Activated T-helper 1 cell treated with Interleukin-2 at 50 U/mL for 16 hours (primary cell): ENCODE data around the gene L3MBTL3.
A peak's percentile ranks its signal among the peaks of the same experiment; 100 is the strongest.
"Not testable (repeated sequence)": the region's sequence is repeated elsewhere in the genome, so short reads cannot be mapped to it uniquely, and the experiment has no call there.

Experiments
- DNase-seq: peaks from one replicate; pipeline ENCODE4 v3.0.0-alpha.2; 2020; ENCODE audit warnings: low read depth

The L3MBTL3 gene

DNA sequence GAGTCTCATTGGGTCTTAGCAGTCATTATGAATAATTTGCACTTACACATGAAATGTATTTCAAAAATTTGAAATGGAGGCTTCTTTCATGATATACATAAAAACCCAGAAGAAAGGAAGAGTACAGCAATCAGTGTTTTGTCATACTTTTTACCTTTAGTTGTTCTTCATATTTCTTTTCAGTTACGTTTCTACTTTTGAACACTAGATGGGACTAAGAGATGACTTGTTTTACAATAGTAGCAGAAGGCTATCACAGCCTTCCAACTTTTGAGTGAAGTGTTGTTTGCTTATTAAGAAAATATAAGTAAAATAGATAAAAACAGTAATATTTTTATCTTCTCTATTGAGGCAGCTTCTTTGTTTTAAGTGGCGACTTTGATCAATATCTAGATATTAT is 58.1 kb downstream of the L3MBTL3 start:
- no peak for DNase-seq

- no peak for DNase-seq
Observed at GRCh38 chr6:130090796-130091195, 72.4 kb downstream of the L3MBTL3 start.

- DNase-seq: no peak
Observed at GRCh38 chr6:130093546-130093945, 75.2 kb downstream of the L3MBTL3 start.

DNA sequence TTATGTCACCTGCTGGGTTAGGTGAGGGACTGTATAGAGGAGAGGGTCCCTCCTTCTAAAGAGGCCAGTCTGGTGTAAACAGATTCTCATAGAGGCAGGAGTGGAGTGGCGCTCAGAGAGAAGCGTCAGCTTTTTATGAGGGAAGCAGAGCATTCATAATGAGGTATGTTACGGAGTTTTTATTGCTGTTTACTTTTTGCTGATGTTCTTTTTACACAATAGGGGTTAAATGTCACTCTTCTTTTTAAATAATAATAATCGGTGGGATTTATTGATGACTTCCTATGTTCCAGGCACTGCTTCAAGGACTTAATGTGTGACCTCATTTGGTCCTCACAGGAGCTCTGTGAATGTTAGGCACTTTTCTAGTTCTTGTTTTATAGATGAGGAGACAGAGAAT is 79.9 kb downstream of the L3MBTL3 start:
- DNase-seq: no peak

GRCh38 chr6:130099119-130099518 is 80.7 kb downstream of the L3MBTL3 start:
- DNase-seq: no peak

- DNase-seq: no peak
Observed at GRCh38 chr6:130105996-130106704, 87.8 kb downstream of the L3MBTL3 start.

DNA sequence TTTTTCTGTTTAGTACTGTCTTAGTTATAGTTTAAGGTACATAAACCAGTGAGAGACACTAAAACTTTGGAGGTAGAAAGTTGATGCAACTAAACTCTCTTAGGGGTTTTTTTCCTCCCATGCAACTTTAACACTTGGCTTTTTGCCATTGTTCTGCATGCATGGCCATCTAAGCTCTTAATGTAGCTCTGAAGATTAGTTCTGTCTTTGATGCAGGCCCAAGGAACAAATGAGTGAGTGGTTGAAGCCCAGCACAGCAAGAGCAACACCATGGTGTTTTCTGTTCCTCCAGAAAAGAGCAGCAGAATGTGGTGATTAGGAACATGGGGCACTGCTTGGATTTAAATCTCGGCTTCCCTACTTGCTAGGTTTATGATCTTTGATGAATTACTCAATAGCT is 89.3 kb downstream of the L3MBTL3 start:
- no peak for DNase-seq

GRCh38 chr6:130111031-130111430 is 92.7 kb downstream of the L3MBTL3 start:
- no peak for DNase-seq

DNA sequence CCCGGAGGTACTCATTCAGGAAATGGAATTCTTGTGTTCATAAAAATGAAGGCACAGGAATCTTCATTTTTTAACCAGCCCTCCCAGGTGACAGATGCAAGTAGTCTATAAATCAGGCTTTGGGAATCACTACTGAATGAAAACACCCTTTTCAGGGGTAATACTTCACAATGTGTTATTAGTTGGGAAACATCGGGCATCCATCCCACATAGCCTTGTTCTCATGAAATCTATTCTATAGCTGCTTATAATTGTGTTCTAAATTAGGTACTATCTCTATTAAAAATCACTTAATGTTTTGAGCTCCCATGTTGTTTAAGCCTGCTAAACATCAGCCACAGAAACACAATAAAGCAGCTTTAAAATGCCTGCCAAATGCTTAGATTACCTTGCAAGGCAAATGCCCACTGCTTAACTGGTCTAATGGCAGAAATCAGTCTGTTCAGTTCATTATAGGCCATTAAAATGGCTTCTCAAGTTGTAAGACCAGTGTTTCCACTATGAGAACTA is 94.9 kb downstream of the L3MBTL3 start:
- DNase-seq: no peak

- DNase-seq: no peak
Observed at GRCh38 chr6:130115036-130115435, 96.7 kb downstream of the L3MBTL3 start.

DNA sequence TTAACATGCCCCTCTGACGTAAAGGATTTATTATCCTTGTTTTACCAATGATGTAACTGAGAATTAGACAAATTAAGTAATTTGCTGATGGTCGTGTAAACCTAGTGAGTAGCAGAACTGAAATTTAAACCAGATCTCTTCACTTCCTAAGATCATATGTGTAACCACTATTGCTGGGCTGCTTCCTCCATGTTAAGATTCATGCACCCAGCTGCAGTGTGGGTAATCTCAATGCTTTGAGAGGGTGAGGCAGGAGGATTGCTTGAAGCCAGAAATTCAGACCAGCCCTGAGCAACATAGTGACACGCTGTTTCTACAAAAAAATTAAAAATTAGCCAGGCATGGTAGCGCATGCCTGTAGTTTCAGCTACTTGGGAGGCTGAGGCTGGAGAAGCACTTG is 97.9 kb downstream of the L3MBTL3 start:
- DNase-seq: no peak

DNA sequence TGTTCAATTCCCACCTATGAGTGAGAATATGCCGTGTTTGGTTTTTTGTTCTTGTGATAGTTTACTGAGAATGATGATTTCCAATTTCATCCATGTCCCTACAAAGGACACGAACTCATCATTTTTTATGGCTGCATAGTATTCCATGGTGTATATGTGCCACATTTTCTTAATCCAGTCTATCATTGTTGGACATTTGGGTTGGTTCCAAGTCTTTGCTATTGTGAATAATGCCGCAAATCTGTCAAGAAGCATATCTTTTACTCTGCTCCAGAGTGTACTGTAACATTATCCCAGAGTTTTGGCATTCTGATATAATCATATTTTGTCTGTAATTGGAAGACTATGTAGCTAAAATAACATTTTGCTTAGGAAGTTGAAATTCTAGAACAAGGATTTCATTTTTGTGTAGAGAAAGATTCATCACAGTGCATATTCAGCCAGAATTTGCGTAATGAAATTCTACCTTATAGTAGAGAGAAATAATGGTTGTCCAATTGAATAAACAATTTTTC is 98.9 kb downstream of the L3MBTL3 start:
- DNase-seq: not testable (repeated sequence)

DNA sequence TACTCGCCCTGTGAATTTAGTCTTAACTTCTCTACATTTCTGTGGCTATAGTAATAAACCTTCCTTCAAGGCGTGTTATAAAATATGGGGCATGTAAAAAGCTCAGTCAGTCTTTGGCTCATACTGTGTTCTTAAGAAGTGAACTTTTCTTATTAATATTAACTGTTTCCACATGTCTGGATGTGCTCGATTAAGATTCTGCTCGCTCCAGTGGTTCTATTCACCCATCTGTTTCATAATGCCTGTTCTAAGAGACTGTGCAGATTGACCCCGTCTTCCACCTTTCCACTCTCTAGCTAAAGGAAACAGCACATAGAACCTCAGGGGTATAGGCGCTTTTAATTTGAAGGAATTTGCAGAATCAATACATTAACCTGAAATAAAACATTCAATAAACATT is 99.9 kb downstream of the L3MBTL3 start:
- DNase-seq: no peak

GRCh38 chr6:130119211-130119610 is 100.8 kb downstream of the L3MBTL3 start:
- no peak for DNase-seq

DNA sequence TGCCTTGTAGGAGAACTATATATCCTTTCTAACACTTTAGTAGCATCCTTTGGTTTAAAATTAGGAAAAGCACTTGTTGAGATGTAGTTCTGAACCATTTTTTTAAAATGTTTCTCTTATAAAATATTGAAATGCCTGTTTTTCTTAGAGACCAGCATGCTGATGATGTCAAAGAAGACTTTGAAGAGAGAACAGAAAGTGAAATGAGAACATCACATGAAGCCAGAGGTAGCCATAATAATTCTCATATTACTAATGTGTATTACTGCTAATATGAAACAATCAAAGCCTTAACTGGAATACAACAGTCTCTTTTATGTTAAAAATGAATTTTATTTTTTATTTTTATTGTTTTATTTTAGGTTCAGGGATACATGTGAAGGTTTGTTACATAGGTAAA is 102.3 kb downstream of the L3MBTL3 start:
- DNase-seq: no peak

- DNase-seq: no peak
Observed at GRCh38 chr6:130122243-130122642, 103.9 kb downstream of the L3MBTL3 start.

DNA sequence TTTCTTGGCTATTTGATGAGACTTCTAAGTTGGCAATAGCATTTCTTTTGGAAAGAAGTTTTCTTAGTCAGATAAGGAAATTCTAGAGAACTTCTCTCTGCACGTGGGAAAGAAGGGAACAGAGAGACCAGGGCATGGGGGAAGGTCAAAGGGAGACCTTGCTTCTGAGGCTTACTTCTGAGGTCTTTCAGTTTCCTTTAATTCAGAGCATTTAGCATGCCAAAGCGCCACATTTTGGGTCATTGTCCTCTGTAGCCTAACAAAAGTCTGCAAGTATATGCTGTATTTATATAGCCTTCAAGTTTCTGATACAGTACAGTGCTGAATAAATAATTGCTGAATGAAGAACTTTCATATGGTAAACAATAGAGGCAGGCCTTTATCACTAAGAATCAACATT is 108.8 kb downstream of the L3MBTL3 start:
- no peak for DNase-seq

GRCh38 chr6:130128326-130128725 is 109.9 kb downstream of the L3MBTL3 start:
- DNase-seq: no peak

GRCh38 chr6:130129762-130130246 is 111.4 kb downstream of the L3MBTL3 start:
- no peak for DNase-seq

- DNase-seq: peak; percentile 38
Observed at GRCh38 chr6:130132286-130132701, 113.9 kb downstream of the L3MBTL3 start.

DNA sequence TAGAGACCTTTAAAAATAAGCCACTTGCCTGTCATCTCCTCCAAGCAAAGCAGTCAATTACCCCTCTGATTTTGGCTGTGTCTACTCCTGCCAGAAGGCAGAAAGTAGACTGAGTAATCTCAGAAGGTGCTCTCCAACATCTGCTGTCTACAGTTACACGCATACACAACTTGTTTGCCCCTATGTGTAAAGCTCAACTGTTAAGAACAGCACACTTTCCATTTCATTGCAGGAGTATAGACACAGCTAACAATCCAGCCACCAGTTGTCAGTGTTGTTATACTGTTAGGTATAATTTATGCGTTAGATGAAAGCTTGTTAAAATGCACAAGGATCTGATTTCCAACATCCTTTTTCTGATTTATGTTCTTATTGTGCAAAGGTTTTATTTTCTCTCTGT is 116.2 kb downstream of the L3MBTL3 start:
- DNase-seq: no peak

DNA sequence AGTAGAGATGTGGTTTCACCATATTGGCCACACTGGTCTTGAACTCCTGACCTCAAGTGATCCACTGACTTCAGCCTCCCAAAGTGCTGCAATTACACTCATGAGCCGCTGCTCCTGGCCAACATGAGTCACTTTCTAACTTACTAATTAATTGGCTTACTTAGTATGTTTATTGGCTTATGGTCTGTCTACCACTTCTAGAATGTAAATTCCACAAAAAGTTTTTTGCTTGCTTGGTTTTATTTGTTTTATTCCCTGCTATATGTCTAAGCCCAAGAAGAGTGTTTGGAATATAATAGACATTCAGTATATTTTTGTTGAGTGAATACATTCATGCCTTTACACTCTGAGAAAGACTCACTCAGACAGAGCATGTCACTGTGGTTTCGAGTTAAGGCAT is 118.4 kb downstream of the L3MBTL3 start:
- no peak for DNase-seq

DNA sequence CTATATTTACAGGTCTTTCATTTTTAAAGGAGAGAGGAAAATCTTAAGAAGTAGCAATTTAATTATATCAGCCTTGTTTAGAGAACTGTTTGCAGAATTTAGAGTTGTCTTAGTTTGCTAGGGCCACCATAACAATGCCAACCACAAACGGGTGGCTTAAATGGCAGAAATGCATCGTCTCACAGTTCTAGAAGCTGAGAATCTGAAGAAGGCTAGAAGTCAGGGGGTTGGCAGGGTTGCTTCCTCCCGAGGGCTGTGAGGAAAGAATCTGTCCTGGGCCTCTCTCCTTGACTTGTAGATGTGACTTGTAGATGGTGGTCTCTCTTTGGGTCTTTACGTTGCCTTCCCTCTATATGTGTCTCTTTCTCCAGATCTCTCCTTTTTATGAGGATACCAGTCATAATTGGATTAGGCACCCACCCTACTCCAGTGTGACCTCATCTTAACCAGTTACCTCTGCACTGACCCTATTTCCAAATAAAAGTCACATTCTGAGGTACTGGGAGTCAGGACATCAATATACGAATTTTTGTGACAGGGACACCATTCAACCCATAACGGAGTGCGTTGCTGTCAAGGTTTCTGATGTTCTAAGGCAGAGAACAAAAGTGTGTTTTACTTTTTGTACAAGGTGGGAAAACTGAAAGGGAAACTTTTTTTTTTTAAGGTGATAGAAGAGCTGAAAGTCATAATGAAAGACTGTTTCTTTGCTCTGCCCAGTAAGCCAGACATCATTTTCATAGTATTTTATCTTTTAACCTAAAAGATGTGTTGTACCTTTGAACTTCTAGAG is 119.9 kb downstream of the L3MBTL3 start:
- no peak for DNase-seq
